Measurements from ENCODE around the gene PSMB2.
A peak's percentile ranks its signal among the peaks of the same experiment; 100 is the strongest.

PSMB2 gene

DNA sequence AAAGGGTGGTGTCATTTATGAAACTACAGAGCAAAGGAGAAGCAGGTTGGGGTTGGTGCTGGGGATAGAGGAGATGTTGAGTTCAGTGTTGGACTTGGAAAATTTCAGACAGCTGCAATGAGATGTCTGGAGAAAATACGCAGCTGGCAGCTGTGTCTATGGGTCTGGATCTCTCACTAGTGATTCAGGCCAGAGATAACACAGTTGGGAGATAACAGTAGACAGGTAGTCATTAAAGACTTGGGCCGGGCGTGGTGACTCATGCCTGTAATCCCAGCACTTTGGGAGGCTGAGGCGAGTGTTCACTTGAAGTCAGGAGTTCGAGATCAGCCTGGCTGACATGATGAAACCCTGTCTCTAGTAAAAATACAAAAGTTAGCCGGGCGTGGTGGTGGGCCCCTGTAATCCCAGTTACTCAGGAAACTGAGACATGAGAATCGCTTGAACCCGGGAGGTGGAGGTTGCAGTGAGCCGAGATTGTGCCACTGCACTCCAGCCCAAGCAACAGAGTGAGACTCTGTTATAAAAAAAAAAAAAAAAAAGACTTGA, 70.7 kb downstream of the PSMB2 start:
- no peak for DNase-seq

DNA sequence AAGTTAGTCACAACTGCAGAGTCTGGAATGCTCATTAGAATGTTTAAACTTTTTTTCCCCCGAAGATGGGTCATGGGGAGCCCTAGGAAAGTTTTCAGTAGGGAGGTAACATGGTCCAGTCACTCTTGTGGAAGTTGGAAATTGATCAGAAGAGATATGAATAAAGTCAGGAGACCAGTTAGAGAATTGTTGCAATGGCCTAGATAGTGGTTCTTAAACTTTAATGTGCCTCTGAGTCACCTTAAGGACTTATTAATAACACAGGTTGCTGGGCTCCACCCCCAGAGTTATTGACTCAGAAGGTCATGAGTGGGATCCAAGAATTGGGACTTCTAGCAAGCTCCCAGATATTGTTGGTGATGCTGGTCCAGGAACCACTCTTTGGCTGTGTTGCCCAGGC, 71.4 kb downstream of the PSMB2 start:
- DNase-seq, result no peak

DNA sequence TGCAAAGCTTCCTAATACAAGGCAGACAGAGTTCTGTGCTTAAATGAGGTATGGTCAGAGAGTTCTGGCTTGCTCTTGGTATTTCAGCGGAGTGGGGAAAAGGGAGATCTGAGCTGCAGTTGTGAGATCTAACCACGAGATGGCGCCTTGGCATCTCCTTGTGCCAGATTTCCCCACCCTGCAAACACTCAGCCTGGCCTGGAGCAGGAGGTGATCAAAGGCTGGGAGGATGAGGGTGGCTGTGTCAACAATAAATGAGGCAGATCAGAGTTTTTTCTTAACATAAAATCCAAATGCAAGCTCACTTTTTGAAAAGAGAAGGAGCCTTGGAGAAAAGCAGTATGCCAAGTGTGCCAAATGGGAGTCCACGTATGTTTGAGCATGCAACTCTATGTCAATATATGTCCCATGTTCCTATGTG, 72.3 kb downstream of the PSMB2 start:
- peak; percentile 44 for DNase-seq

DNA sequence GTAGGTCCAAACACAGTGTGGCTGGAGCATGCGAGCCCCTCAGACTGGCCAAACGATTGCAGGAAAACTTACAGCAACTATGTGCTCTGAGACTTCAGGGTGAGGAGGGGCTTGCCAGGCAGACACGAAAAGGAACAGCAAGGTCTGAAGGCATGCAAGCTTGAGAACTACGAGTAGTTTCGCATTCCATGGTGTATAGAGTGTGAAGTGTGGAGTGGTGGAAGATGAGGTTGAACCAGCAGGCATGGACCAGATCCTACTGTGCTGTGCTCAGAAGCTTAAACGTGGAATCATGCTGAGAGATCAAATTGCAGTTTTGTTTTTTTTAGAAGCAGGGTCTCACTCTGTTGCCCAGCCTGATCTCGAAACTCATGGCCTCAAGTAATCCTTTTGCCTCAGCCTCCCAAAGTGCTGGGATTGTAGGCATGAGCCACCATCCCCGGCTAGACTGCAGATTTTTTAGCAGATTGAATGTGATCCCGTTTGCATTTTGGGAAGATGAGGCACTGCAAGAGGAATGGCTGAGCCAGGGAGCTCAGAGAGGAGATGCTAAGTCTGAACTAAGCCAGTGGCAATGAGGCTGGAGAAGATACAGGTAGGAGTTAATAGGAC, 73.3 kb downstream of the PSMB2 start:
- no peak for DNase-seq

DNA sequence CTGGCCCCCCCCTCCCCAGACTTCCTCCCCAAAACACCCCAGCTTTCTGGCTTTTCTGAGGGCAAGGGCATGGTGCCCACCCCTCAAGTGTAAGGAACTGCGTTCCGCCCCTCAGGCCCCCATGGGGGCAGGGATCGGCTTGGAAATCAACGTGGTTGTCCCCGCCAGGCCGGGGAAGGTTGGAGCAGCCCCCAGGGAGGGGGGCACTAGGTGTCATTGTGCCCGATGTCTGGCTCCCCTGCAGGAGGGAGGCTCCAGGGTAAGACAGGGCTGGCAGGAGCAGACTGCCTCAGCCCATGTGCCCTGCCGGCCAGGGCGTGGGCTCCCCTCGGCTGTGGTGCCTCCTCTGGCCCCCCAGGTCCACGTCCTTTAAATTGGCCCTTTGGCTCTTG, 75.6 kb downstream of the PSMB2 start:
- DNase-seq, result no peak

DNA sequence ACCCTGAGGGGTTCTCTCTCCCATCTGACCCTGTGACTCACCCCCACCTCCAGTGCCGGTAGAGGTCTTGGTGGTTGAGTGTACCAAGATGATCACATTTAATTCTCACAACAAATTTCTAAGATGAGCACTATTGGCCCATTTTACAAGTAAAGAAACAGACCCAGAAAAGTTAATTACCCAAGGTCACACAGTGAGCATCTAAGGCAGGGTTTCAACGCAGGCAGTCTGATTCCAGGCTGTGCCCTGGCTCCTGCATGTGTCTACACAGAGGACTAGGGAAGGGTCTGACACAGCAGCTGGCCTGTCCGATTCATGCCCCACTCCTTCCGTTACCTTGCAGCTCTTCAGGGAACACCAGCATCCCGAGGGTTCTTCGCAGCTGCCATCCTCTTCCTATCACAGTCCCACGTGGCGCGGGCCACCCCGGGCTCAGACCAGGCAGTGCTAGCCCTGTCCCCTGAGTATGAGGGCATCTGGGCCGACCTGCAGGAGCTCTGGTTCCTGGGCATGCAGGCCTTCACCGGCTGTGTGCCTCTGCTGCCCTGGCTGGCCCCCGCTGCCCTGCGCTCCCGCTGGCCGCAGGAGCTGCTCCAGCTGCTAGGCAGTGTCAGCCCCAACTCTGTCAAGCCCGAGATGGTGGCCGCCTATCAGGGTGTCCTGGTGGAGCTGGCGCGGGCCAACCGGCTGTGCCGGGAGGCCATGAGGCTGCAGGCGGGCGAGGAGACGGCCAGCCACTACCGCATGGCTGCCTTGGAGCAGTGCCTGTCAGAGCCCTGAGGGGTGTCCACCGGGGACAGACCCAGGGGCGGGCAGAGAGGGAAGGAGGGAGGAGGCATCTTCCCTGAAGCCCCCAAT, 76.2 kb downstream of the PSMB2 start:
- DNase-seq, result no peak

DNA sequence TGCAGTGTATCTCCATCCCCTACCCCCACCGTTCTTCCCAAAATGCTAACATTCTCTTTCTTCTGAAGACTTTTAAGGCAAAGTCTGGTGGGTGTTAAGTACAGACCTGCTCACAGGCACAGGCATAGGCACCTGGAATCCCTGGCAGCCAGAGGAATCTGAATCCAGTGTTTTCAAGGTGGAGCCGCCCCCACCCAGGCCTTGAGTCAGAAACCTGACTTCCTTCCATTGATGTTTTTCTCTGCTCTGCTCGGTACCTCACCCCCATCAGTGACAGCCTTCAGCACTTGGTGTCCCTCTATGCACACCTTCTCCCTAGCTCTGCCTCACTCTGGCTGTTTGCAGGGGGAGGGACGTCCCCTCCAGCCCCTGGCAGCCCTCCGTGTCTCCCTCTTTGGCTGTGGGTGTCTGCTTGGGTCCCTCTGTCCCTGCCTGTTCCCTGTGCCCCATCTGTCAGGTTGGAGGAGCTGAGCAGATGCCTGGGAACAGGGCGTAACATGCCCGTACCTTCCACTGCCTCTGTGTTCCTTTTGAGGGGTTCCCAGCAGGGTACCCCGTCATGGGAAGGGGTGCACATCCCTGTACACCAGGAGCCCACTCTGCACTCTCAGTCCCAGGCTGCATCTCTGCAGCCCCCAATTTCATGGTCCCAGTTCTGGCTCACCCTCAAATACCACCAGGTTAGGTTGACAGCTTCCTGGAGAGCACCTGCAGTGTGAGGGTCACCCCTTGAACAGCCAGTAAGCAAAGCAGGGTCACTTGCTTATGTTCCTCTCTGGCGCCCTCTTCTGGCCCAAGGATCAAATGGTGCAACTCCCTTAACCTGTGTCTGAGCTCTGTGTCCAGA, 77.1 kb downstream of the PSMB2 start:
- DNase-seq, result peak; percentile 65

DNA sequence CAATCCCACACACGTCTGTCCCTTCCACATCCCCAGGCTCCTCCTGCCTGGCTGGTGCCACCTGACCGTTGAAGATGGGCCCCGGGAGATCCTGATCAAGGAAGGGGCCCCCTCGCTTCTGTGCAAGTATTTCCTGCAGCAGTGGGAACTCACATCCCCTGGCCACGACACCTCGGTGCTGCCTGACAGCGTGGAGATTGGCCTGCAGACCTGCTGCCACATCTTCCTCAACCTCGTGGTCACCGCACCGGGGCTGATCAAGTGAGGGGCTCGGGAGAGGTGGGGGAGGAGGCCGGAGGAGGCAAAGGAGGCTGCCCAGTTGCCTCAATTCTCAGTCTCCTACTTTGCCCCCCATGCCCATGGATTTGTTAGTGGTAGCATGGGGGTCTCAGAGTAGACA, 78.2 kb downstream of the PSMB2 start:
- no peak for DNase-seq

DNA sequence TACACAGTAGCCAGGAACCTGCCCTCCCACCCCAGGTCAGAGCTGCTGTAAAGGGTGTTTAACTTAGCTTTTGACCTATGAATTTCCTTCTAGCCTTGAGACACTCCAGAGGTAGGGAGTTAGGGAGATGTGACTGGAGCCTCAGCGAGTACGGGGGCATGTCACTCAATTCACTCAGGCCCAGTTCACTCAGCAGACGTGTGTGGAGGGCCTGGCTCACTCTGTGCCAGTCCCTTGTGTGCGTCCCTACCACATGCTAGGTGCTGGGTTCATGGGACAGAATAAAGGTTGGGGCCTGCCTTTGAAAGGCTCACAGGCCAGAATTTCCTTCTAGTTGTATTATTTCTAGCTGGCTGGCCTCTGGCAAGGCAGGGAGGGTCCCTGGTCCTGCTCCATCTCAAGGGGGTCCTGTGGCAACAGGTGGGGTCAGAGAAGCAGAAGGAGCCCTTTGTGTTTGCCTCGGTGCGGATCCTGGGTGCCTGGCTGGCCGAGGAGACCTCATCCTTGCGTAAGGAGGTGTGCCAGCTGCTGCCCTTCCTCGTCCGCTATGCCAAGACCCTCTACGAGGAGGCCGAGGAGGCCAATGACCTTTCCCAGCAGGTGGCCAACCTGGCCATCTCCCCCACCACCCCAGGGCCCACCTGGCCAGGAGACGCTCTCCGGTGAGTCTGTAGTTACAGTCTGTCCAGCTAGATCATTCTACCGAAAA, 79.2 kb downstream of the PSMB2 start:
- no peak for DNase-seq

DNA sequence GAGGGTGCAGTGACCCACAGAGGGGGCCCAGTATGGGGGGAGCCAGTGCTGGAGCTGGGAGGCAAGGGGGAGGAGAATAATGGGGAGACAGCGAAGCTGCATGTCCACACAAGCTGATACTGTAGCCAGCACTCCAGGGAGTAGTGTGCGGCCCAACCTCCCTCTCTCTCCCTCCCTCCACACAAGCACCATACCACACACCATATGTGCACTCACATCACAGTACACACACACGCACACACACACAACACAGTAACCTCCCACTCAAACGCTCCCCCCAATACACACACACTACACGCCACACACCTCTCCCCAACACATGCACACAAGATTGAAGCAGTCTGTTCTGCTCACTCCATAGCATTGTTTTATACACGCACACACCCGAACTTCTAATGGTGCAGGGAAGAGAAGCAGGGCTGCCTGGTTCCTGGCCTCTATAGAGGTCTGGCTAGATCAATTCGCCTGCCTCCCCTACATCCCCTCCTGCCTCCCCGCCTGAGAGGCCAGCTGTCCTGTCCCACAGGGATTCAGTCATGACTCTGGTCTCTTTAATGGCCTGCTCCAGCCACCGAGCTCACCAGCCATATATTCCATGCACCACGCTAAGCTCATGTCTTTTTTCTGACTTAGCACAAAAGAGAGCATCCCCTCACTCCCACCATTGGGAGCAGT, 79.9 kb downstream of the PSMB2 start:
- DNase-seq, result no peak

DNA sequence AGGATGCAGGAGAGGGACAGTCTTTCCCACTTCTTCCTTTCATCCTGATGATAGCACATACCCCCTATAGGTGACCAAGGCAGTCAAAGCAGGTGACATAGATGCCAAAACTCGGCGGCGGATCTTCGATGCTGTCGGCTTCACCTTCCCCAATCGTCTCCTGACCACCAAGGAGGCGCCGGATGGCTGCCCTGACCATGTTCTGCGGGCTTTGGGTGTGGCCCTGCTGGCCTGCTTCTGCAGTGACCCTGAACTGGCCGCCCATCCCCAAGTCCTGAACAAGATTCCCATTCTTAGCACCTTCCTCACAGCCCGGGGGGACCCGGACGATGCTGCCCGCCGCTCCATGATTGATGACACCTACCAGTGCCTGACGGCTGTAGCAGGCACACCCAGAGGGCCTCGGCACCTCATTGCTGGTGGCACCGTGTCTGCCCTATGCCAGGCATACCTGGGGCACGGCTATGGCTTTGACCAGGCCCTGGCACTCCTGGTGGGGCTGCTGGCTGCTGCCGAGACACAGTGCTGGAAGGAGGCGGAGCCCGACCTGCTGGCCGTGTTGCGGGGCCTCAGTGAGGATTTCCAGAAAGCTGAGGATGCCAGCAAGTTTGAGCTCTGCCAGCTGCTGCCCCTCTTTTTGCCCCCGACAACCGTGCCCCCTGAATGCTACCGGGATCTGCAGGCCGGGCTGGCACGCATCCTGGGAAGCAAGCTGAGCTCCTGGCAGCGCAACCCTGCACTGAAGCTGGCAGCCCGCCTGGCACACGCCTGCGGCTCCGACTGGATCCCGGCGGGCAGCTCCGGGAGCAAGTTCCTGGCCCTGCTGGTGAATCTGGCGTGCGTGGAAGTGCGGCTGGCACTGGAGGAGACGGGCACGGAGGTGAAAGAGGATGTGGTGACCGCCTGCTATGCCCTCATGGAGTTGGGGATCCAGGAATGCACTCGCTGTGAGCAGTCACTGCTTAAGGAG, 80.8 kb downstream of the PSMB2 start:
- no peak for DNase-seq

DNA sequence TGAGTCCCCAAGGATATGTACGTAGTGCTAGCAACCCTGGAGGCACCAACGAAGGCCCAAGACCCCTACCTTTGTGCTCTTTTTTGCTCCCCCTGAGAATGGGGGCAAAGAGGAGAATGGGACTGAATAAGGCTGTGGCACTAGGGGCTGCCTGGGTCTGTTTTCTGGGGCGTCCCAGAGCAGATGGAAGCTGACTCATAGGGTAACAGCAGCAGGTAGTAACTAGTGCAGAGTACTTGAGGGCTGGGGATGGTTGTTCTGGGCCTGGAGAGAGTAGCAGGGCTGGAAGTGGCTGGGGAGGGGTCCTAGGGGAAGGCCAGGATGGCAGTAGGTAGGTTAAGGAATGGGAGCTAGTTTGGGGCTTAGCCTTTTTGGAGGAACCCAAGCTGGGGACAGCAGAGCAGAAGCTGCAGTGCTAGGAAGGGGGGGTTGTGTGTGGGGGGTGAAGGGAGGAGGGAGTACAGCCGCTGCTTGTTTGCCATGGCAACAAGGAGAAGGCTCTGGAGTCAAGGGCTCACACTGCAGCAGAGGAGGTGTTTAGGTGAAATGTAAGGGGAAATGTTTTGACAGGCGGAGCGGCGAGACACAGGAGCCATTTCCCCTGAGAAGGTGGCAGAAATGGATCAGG, 81.9 kb downstream of the PSMB2 start:
- DNase-seq, result no peak

DNA sequence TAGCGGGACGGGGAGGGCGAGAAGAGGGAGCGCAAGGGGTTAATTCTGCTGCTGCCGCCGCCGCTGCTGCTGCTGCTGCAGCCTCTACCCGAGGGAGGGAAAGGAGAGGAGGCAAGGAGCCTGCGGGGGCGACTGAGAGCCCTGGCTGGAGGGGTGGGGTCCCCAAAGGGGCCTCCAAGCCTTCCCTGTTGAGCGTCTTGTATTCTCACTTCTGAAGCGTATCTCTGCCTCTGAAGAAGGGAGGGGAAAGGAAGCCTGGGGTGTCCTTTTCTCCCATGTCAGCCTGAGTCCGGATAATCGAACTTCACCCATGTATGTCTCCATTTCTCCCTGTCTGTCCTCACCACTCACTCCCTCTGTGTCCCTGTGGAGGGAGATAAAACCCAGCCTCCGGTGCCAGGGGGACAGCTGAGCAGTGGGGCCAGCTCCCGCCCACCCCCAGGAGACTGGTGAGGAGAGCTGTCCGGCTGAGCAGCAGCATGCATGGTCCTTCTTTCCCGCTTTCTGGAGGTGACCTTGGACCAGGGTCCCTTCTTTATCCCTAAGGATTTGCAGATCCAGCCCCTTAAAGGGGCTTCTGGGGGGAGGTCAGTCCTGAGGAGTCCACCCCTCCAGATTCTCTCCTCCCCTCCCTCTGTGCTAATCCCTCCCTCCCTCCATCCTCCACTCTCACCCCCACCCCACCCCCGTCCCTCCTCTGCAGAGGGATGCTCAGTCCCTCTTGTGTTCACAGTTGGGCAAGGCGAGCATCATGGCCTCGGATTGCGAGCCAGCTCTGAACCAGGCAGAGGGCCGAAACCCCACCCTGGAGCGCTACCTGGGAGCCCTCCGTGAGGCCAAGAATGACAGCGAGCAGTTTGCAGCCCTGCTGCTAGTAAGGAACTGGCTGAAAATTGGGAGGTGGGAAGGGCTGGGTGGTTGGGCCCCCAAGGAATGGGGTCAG, 82.7 kb downstream of the PSMB2 start:
- DNase-seq, result no peak

DNA sequence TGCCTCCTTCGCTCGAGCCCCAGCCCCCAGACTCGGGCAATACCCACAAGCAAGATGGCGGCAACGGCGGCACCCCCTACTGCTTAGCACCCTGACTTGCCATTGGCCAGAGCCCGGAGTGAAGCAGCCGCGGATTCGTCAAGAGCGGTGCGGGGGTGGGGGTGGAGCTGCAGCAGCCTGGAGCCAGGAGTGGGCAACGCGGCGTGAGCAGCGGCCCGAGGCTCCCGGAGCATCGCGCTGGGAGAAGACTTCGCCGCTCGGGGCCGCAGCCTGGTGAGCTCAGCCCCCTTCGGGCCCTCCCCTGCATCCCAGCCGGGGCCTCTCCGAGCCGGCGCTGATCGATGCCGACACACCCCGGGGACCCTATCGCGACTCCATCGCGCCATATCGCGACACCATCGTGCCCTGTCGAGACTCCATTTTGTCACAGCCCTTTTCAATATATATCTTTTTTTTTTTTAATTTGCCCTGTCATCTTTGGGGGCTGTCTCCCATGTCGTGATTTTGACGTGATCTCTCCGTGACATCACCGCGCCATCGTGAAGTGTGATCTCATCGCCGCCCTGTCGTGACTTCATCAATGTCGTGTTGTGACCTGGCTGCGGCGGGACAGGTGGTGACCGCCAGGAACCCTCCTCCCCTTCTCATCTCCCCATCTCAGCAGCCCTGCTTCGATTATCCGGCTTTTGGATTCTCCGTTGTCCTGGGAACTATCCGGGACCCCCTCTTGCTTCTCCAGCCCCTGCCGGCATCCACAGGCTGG, 83.5 kb downstream of the PSMB2 start, which contains the start of gene NCDN:
Gene NCDN (plus strand): TSS at position 189 of the 763 bp plus-strand sequence. CDS start 392 bp downstream, at position 581.
- DNase-seq, result peak; percentile 96

DNA sequence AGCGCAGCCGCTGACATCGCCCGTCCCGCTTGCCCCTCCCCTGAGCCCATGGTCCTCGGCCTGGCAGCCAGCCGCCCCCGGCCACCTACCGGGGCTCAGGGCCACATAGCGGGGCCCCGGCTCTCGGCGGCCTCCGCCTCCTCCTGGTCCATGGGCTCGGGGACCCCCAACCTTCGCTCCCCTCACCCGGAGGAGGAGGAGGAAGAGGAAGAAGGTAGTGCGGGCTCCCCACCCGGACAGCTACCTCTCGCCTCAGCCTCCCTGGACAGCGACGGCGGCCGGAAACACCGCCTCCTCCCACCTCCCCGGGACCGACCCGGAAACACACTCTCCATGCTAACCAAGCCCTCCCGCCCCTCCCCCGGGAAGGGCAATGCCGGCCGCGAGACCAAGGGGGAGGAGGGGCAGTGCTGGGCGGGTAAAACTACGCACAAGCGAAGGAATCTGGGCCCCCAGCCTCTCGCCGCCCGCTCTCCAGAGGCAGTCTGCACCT, 84.2 kb downstream of the PSMB2 start, which contains the start of gene KIAA0319L:
Gene KIAA0319L (minus strand): TSS at position 286 of the 493 bp plus-strand sequence. CDS start 2,912 bp downstream, outside the sequence.
- peak; percentile 84 for DNase-seq

DNA sequence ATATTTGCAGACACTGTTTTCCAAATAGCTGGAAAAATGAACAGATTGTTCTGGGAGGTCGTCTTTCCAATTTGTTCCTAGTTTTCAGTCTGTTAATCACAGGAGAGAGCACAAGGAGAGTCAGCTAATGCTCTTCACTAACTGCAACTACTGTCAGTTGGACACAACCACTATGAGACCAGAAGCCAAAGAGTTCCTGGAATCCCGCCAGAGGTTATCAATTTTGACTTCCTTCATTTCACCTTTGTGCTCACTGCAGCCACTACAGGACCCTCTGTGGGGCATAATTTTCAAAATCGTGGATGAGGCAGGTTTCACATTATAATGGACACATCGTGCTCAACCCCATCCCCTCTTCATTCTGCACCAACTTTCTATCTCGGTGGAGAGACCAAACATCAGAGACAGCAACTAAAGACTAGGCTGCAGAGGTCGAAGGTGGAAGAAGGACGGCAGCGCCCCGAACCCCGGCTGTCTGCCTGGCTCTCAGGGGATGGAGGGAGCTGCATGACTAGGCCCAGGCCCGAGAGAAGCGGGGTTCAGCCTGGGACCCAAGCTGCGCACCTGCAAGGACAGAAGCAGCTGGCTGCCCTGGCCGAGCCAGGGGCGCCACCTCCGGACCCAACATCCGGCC, 84.7 kb downstream of the PSMB2 start:
- no peak for DNase-seq
